Gastroesophageal sphincter (tissue), 3 donors: ENCODE measurements around the gene NTF4.
"Not testable (repeated sequence)": the region's sequence is repeated elsewhere in the genome, so short reads cannot be mapped to it uniquely, and the experiment has no call there.

Experiments
- CTCF ChIP-seq, 4 experiments: fragments of 200-600 bp in 2 of 4; fragments of 450-650 bp in 2 of 4; sonication (generic) in 1 of 4; IDR thresholded peaks; one replicate each; pipeline ENCODE4 v1.5.1; 2017 to 2019; ENCODE audit warnings: antibody characterized with exemption in 4 of 4, mild to moderate bottlenecking in 2 of 4, moderate library complexity in 2 of 4
- EP300 ChIP-seq: sonication (generic); formaldehyde crosslinking; IDR thresholded peaks from one replicate; pipeline ENCODE4 v1.6.1; 2017; ENCODE audit warnings: antibody characterized with exemption, mild to moderate bottlenecking
- POLR2AphosphoS5 ChIP-seq: sonication (generic); formaldehyde crosslinking; IDR thresholded peaks from one replicate; pipeline ENCODE4 v1.6.1; 2017; ENCODE audit warnings: antibody characterized with exemption

- TF ChIP-seq CTCF (IDR thresholded peaks at IDR 0.05); POLR2AphosphoS5; EP300: not testable (repeated sequence)
Measured at GRCh38 chr19:49030323-49030722, 34.3 kb downstream of the NTF4 start.
